Body of pancreas (tissue), 4 donors: ENCODE measurements around the gene AKAP12. TPM values are rescaled to one million over a fixed set of nuclear protein-coding genes. Genes with fewer than 3 reads are reported as not detected.

Experiments
- ATAC-seq: fragments of 150-250 bp; one replicate; pipeline ENCODE4 v1.9.1; 2016
- DNase-seq, 4 donors: peaks; one replicate each; pipeline ENCODE4 v3.0.0-alpha.2; 2019
- H3K27ac ChIP-seq, 4 donors: fragments of 200-600 bp; sonication (generic); 1 replicate in 3 of 4; 2 replicates in 1 of 4; pipeline versions ENCODE4 v1.5.1 to v1.6.1; 2016 to 2019; ENCODE audit warnings: mild to moderate bottlenecking in 1 of 4, mixed read lengths in 1 of 4, moderate library complexity in 1 of 4
- H3K27me3 ChIP-seq, 2 donors: fragments of 200-600 bp; sonication (generic); one replicate each; pipeline ENCODE4 v1.6.0; 2016; ENCODE audit warnings: mild to moderate bottlenecking in 1 of 2
- H3K36me3 ChIP-seq, 2 donors: fragments of 200-600 bp; sonication (generic); replicated peaks in 1 of 2; 2 replicates each; pipeline ENCODE4 v1.5.1; 2016; ENCODE audit warnings: low read depth in 2 of 2; ENCODE audit not compliant: insufficient read depth in 1 of 2
- H3K4me1 ChIP-seq: fragments of 200-600 bp; sonication (generic); one replicate; pipeline ENCODE4 v1.6.0; 2016
- H3K4me3 ChIP-seq, 2 donors: fragments of 200-600 bp; sonication (generic); 1 replicate in 1 of 2; 2 replicates in 1 of 2; pipeline ENCODE4 v1.5.1; 2016 to 2019
- H3K9me3 ChIP-seq, 3 donors: fragments of 200-600 bp; sonication (generic); 1 replicate in 2 of 3; 2 replicates in 1 of 3; pipeline ENCODE4 v1.5.1; 2016
- CTCF ChIP-seq, 7 experiments: fragments of 450-650 bp in 4 of 7; fragments of 200-600 bp in 3 of 7; sonication (generic) in 3 of 7; IDR thresholded peaks; one replicate each; pipeline ENCODE4 v1.5.1; 2016 to 2019; ENCODE audit warnings: antibody characterized with exemption in 7 of 7
- POLR2A ChIP-seq, 3 donors: fragments of 450-650 bp; IDR thresholded peaks; one replicate each; pipeline ENCODE4 v1.6.1; 2016; ENCODE audit warnings: antibody characterized with exemption in 3 of 3, mild to moderate bottlenecking in 2 of 3
- WGBS, 2 donors: methylation state at CpG; one replicate each; pipeline ENCODE4 v1.1.5; 2017; 5-methylcytosine and 5-hydroxymethylcytosine counted together
- intact Hi-C: fragments of 100-400 bp; cut with DNase I; formaldehyde crosslinking; loops from one replicate; pipeline ENCODE4 v1.15.1; 2023
- total RNA-seq, 2 donors: library from RNA; depleted of rRNA; stranded (reverse); fragments of >200 nt; gene quantifications; one replicate each; pipeline ENCODE4 v1.1.0, GENCODE V29; 2016

Gene AKAP12
- total RNA-seq, 2 donors from 2014 or later = 25.2 to 49.1 TPM

- no peak for DNase-seq
- Histone ChIP-seq H3K4me1 (no peaks in the 10 kb centered on the region), H3K4me3 (no peak overlapping the region), H3K27ac (no peak overlapping the region), H3K9me3 (no peaks in the 10 kb centered on the region), H3K36me3 (no peaks in the 10 kb centered on the region), H3K27me3 (no peaks in the 10 kb centered on the region)
- TF ChIP-seq CTCF (IDR thresholded peaks at IDR 0.05) (no peak), POLR2A (IDR thresholded peaks at IDR 0.05) (no peak)
- no peak for ATAC-seq
- intact Hi-C loops = no loop called here
These were observed 96.2 kb downstream of the AKAP12 start for GRCh38 chr6:151335930-151336329.

- no peaks in the 10 kb centered on the region for H3K36me3 ChIP-seq
- no peak for DNase-seq
- intact Hi-C loops = no loop called here
These were observed 99.0 kb downstream of the AKAP12 start for GRCh38 chr6:151338651-151339200.

GRCh38 chr6:151339369-151339768 is 99.6 kb downstream of the AKAP12 start:
- Histone ChIP-seq H3K4me3 (no peak overlapping the region), H3K36me3 (no peaks in the 10 kb centered on the region), H3K27me3 (no peaks in the 10 kb centered on the region), H3K9me3 (no peaks in the 10 kb centered on the region), H3K27ac (no peak overlapping the region), H3K4me1 (no peaks in the 10 kb centered on the region)
- TF ChIP-seq POLR2A (IDR thresholded peaks at IDR 0.05) = no peak
- TF ChIP-seq CTCF (IDR thresholded peaks at IDR 0.05) = no peak
- 48 to 64% methylated on average over 4 of the region's 4 CpGs for WGBS, 2 donors
- ATAC-seq (no peak), DNase-seq (no peak)
- intact Hi-C loops = no loop called here

More at GRCh38 chr6:151338651-151339200, 99.0 kb downstream of the AKAP12 start:
- Histone ChIP-seq H3K9me3 (no peaks in the 10 kb centered on the region), H3K27ac (no peak overlapping the region), H3K4me1 (no peaks in the 10 kb centered on the region), H3K4me3 (no peak overlapping the region), H3K27me3 (no peaks in the 10 kb centered on the region)
- no peak for TF ChIP-seq POLR2A (IDR thresholded peaks at IDR 0.05)
- TF ChIP-seq CTCF (IDR thresholded peaks at IDR 0.05) = no peak
- 78 to 80% methylated on average over 11 of the region's 11 CpGs for WGBS, 2 donors
- no peak for ATAC-seq

GRCh38 chr6:151340219-151340978 is 100.6 kb downstream of the AKAP12 start:
- no peaks in the 10 kb centered on the region for H3K36me3 ChIP-seq
- intact Hi-C loops = no loop called here
- TF ChIP-seq POLR2A (IDR thresholded peaks at IDR 0.05) (no peak), CTCF (IDR thresholded peaks at IDR 0.05) (no peak)
- H3K27me3 ChIP-seq = no peaks in the 10 kb centered on the region
- no peak for ATAC-seq
- no peak overlapping the region for H3K27ac ChIP-seq
- H3K4me1 ChIP-seq = no peaks in the 10 kb centered on the region
- no peak for DNase-seq
- WGBS, 2 donors = 72 to 75% methylated on average over 15 of the region's 15 CpGs
- no peaks in the 10 kb centered on the region for H3K9me3 ChIP-seq
- H3K4me3 ChIP-seq = no peak overlapping the region
